ENCODE measurements around the gene ITGA3. TPM values are rescaled to one million over a fixed set of nuclear protein-coding genes. Genes with fewer than 3 reads are reported as not detected.

The ITGA3 gene
- total RNA-seq, 1 experiment from 2014 or later, result 14.7 TPM

- CTCF ChIA-PET, result no interaction called here
- POLR2A ChIA-PET, result no interaction called here
Measured at GRCh38 chr17:50023520-50023919, 32.4 kb upstream of the ITGA3 start.

GRCh38 chr17:50024808-50025207 lies 31.1 kb upstream of the ITGA3 start:
- H3K27me3 Mint-ChIP-seq (ENCODE audit: insufficient read depth, unreplicated experiment), result no peaks in the 10 kb centered on the region
- H3K27ac Mint-ChIP-seq (ENCODE audit: unreplicated experiment), result no peak overlapping the region
- ChIA-PET CTCF (no interaction called here), POLR2A (no interaction called here)
- H3K9me3 ChIP-seq, result no peaks in the 10 kb centered on the region
- H3K36me3 Mint-ChIP-seq (ENCODE audit: insufficient read depth, unreplicated experiment), result no peaks in the 10 kb centered on the region
- intact Hi-C loops (cut with micrococcal nuclease; ENCODE audit: unreplicated experiment), result no loop called here
- H3K4me1 Mint-ChIP-seq (ENCODE audit: low read depth, unreplicated experiment), result peaks cover 7% of the 10 kb centered on the region
- H3K4me3 Mint-ChIP-seq (ENCODE audit: unreplicated experiment), result no peak overlapping the region
- no peaks in the 10 kb centered on the region for H3K4me1 ChIP-seq
- H3K36me3 ChIP-seq (ENCODE audit: control insufficient read depth, insufficient read depth, low read length), result no peaks in the 10 kb centered on the region
- no peak overlapping the region for H3K4me3 ChIP-seq (ENCODE audit: low read depth, low read length)
- TF ChIP-seq, protein P1, sequence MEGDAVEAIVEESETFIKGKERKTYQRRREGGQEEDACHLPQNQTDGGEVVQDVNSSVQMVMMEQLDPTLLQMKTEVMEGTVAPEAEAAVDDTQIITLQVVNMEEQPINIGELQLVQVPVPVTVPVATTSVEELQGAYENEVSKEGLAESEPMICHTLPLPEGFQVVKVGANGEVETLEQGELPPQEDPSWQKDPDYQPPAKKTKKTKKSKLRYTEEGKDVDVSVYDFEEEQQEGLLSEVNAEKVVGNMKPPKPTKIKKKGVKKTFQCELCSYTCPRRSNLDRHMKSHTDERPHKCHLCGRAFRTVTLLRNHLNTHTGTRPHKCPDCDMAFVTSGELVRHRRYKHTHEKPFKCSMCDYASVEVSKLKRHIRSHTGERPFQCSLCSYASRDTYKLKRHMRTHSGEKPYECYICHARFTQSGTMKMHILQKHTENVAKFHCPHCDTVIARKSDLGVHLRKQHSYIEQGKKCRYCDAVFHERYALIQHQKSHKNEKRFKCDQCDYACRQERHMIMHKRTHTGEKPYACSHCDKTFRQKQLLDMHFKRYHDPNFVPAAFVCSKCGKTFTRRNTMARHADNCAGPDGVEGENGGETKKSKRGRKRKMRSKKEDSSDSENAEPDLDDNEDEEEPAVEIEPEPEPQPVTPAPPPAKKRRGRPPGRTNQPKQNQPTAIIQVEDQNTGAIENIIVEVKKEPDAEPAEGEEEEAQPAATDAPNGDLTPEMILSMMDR (IDR thresholded peaks at IDR 0.05; ENCODE audit: insufficient read depth in 1 of 2, low read depth in 1 of 2, low read length in 1 of 2, severe bottlenecking in 1 of 2, unreplicated experiment in 1 of 2), result no peak
- no peaks in the 10 kb centered on the region for H3K27me3 ChIP-seq (replicated peaks; ENCODE audit: control insufficient read depth, insufficient read depth, low read length)
- no peak for DNase-seq
- no TSS peak for BruUV-seq (replicated peaks)
- H3K9me3 Mint-ChIP-seq (ENCODE audit: unreplicated experiment), result no peaks in the 10 kb centered on the region

More at GRCh38 chr17:50023520-50023919, 32.4 kb upstream of the ITGA3 start:
- Histone ChIP-seq H3K4me3 (ENCODE audit: low read depth, low read length) (no peak overlapping the region), H3K4me1 (no peaks in the 10 kb centered on the region), H3K36me3 (ENCODE audit: control insufficient read depth, insufficient read depth, low read length) (no peaks in the 10 kb centered on the region), H3K27me3 (replicated peaks; ENCODE audit: control insufficient read depth, insufficient read depth, low read length) (no peaks in the 10 kb centered on the region), H3K9me3 (no peaks in the 10 kb centered on the region)
- TF ChIP-seq, protein P1 (IDR thresholded peaks at IDR 0.05; ENCODE audit: insufficient read depth in 1 of 2, low read depth in 1 of 2, low read length in 1 of 2, severe bottlenecking in 1 of 2, unreplicated experiment in 1 of 2), result no peak
- Mint-ChIP-seq H3K9me3 (ENCODE audit: unreplicated experiment) (no peaks in the 10 kb centered on the region), H3K4me3 (ENCODE audit: unreplicated experiment) (no peak overlapping the region), H3K36me3 (ENCODE audit: insufficient read depth, unreplicated experiment) (no peaks in the 10 kb centered on the region), H3K27me3 (ENCODE audit: insufficient read depth, unreplicated experiment) (no peaks in the 10 kb centered on the region), H3K4me1 (ENCODE audit: low read depth, unreplicated experiment) (peaks cover 3% of the 10 kb centered on the region), H3K27ac (ENCODE audit: unreplicated experiment) (no peak overlapping the region)
- intact Hi-C loops (cut with micrococcal nuclease; ENCODE audit: unreplicated experiment), result no loop called here
- DNase-seq, result no peak
- no TSS peak for BruUV-seq (replicated peaks)

DNA sequence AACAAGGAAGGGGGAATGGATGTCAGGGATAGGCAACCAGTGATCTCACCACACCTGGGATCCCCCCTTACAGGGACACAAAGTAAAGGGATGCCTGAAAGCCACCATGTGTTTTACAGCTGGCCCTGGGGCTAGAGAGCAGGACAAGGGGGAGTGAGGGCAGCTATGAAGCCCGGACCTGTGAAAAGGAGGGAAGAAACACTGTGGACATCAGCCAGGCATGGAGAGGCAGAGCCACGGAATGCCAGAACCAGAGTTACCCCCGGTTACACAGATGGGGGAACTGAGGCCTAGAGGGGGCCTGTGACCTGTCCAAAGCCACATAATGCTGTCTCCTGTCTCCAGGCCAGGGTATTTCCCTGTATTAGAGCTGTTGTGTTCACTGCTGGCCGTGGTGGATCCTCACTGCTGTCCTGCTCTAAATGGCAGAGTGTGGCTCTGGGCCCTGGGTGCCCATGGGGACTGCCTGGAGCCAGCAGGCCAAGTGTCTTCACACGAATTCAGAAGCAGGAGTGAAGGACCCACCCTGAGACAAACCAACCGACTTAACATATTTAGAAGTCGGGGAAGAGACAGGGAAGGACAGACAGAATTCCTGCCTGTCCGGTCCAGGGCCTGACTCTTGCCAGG lies 29.7 kb upstream of the ITGA3 start:
- no peak overlapping the region for H3K27ac Mint-ChIP-seq (ENCODE audit: unreplicated experiment)
- ChIA-PET POLR2A (no interaction called here), CTCF (interaction anchor here (0.9 to 1.3 kb wide), 2 partner anchors 61 to 68 kb away, joined by 4 read pairs; no protein-coding TSS in a partner anchor)
- no peaks in the 10 kb centered on the region for H3K9me3 Mint-ChIP-seq (ENCODE audit: unreplicated experiment)
- BruUV-seq (replicated peaks), result no TSS peak
- Histone ChIP-seq H3K36me3 (ENCODE audit: control insufficient read depth, insufficient read depth, low read length) (no peaks in the 10 kb centered on the region), H3K27me3 (replicated peaks; ENCODE audit: control insufficient read depth, insufficient read depth, low read length) (no peaks in the 10 kb centered on the region), H3K4me3 (ENCODE audit: low read depth, low read length) (no peak overlapping the region), H3K4me1 (no peaks in the 10 kb centered on the region), H3K9me3 (no peaks in the 10 kb centered on the region)
- H3K36me3 Mint-ChIP-seq (ENCODE audit: insufficient read depth, unreplicated experiment), result no peaks in the 10 kb centered on the region
- H3K4me3 Mint-ChIP-seq (ENCODE audit: unreplicated experiment), result no peak overlapping the region
- no peaks in the 10 kb centered on the region for H3K27me3 Mint-ChIP-seq (ENCODE audit: insufficient read depth, unreplicated experiment)
- no peak for DNase-seq
- intact Hi-C loops (cut with micrococcal nuclease; ENCODE audit: unreplicated experiment), result loop anchor here (2.0 kb wide), 1 partner anchor 31 kb away; the partner anchor contains the start of gene ITGA3
- TF ChIP-seq, protein P1 (IDR thresholded peaks at IDR 0.05; ENCODE audit: insufficient read depth in 1 of 2, low read depth in 1 of 2, low read length in 1 of 2, severe bottlenecking in 1 of 2, unreplicated experiment in 1 of 2), result no peak
- peaks cover 7% of the 10 kb centered on the region for H3K4me1 Mint-ChIP-seq (ENCODE audit: low read depth, unreplicated experiment)

Data from Caco-2 (cell line).